Left lung (tissue), 10 donors: ENCODE data around the gene SPATA4. TPM values are rescaled to one million over a fixed set of nuclear protein-coding genes. Genes with fewer than 3 reads are reported as not detected.
A peak's percentile ranks its signal among the peaks of the same experiment; 100 is the strongest.

Experiments used
- ATAC-seq: fragments of 200-7000 bp; cut with Tn5 transposase; one replicate; pipeline ENCODE4 v1.9.1; 2020; ENCODE audit warnings: moderate library complexity
- DNase-seq, 4 donors: peaks; one replicate each; pipeline ENCODE4 v3.0.0-alpha.2; 2013 to 2020
- H3K27ac ChIP-seq, 2 donors: fragments of 200-600 bp; sonication (generic) in 1 of 2; one replicate each; pipeline versions ENCODE4 v1.5.0 to v1.8.0; 2020 to 2021
- H3K27me3 ChIP-seq, 2 donors: fragments of 200-600 bp; sonication (generic) in 1 of 2; one replicate each; pipeline versions ENCODE4 v1.5.0 to v1.8.0; 2020 to 2021
- H3K36me3 ChIP-seq, 2 donors: fragments of 200-600 bp; sonication (generic) in 1 of 2; one replicate each; pipeline versions ENCODE4 v1.5.0 to v1.8.0; 2020 to 2021
- H3K4me1 ChIP-seq, 2 donors: fragments of 200-600 bp; one replicate each; pipeline ENCODE4 v1.8.0; 2021
- H3K4me3 ChIP-seq, 2 donors: fragments of 200-600 bp; sonication (generic) in 1 of 2; one replicate each; pipeline versions ENCODE4 v1.5.0 to v1.8.0; 2020 to 2021; ENCODE audit warnings: mild to moderate bottlenecking in 1 of 2
- H3K9me3 ChIP-seq, 2 donors: fragments of 200-600 bp; sonication (generic) in 1 of 2; one replicate each; pipeline versions ENCODE4 v1.5.0 to v1.8.0; 2020 to 2021
- CTCF ChIP-seq, 2 donors: fragments of 200-600 bp; sonication (generic) in 1 of 2; IDR thresholded peaks; one replicate each; pipeline versions ENCODE4 v1.5.0 to v1.8.0; 2021; ENCODE audit warnings: antibody characterized with exemption in 2 of 2
- intact Hi-C, 2 donors: fragments of 100-400 bp; cut with DNase I; formaldehyde crosslinking; loops; one replicate each; pipeline versions ENCODE4 v1.11.2 to v1.14.2; 2022
- polyA plus RNA-seq, 6 donors: library from polyadenylated mRNA; unstranded; fragments of 120-200 nt; gene quantifications; one replicate each; pipeline ENCODE4 v1.2.1, GENCODE V29; 2013; ENCODE audit not compliant: insufficient read length in 6 of 6
- total RNA-seq, 2 donors: library from RNA; stranded (reverse); fragmentation: NEBNext Ultra II Directional; extraction: Animal tissue kit (Norgen Biotek cat#: 25700); gene quantifications; one replicate each; pipeline ENCODE4 v1.2.1, GENCODE V29; 2021
- donor health status: DM: no; HTN: yes; CAD: no.
- donor health status: DM: no; HTN: no; CAD: no.

Gene SPATA4
- total and polyA plus RNA-seq, 8 donors: 0.20 to 1.9 (median 0.92) TPM

DNA sequence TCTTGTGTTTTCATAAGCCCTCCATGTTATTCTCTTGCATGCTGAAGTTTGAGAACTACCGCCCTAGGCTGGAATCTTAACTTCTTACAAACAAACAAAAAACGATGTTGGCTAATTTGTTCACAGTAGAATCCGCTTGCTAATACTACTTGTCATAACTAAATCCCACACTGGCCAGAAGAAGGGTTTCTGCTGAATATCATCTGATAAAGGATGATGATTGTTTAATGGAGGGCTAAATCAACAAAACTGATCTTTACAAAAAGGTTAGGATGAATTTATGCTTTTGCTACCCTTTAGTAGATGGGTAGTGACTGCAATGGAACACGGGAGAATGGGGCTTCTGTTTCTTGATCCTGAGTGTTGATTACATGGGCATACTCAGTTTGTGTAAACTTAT is 42.3 kb downstream of the SPATA4 start:
- Histone ChIP-seq H3K9me3 (no peaks in the 10 kb centered on the region), H3K36me3 (no peaks in the 10 kb centered on the region), H3K4me3 (no peak overlapping the region), H3K4me1 (no peaks in the 10 kb centered on the region), H3K27me3 (no peaks in the 10 kb centered on the region), H3K27ac (no peak overlapping the region)
- DNase-seq: no peak
- no peak for ATAC-seq
- intact Hi-C loops: loop anchor here in 1 of 2 donors (10.0 kb wide), 1 partner anchor 192 kb away; no protein-coding TSS in a partner anchor
- TF ChIP-seq CTCF (IDR thresholded peaks at IDR 0.05): no peak

DNA sequence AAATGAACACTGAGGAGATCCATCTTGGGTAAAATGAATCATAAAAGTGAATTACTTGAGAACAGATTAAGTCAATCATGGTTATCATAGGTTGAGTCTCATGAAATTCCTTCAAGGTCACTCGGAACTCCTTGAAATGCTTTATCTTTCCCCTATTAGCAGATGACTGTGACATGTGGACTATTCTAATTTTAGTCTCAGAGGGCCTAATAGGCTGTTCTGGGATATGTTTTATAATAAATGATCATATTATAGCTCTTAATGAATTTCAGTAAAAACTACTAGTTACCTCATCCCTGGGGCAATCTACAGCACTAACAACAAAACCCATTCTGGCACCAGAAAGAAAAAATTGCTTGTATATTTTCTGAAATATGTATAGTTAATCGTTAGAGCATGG is 44.7 kb downstream of the SPATA4 start:
- ATAC-seq: no peak
- intact Hi-C loops: loop anchor here in 1 of 2 donors (10.0 kb wide), 1 partner anchor 194 kb away; no protein-coding TSS in a partner anchor

GRCh38 chr4:176150356-176150682 is 45.1 kb downstream of the SPATA4 start:
- H3K4me1 ChIP-seq: no peaks in the 10 kb centered on the region
- no peak overlapping the region for H3K27ac ChIP-seq
- H3K9me3 ChIP-seq: no peaks in the 10 kb centered on the region
- intact Hi-C loops: loop anchor here in 1 of 2 donors (10.0 kb wide), 1 partner anchor 194 kb away; no protein-coding TSS in a partner anchor
- DNase-seq: peak in 1 of 4 donors; percentile 5
- no peak for TF ChIP-seq CTCF (IDR thresholded peaks at IDR 0.05)
- no peaks in the 10 kb centered on the region for H3K27me3 ChIP-seq
- no peaks in the 10 kb centered on the region for H3K36me3 ChIP-seq
- ATAC-seq: no peak
- no peak overlapping the region for H3K4me3 ChIP-seq

More for the DNA sequence above, 44.7 kb downstream of the SPATA4 start:
- no peaks in the 10 kb centered on the region for H3K9me3 ChIP-seq
- no peaks in the 10 kb centered on the region for H3K4me1 ChIP-seq
- H3K27me3 ChIP-seq: no peaks in the 10 kb centered on the region
- H3K27ac ChIP-seq: no peak overlapping the region
- no peak for DNase-seq
- H3K36me3 ChIP-seq: no peaks in the 10 kb centered on the region
- no peak overlapping the region for H3K4me3 ChIP-seq
- TF ChIP-seq CTCF (IDR thresholded peaks at IDR 0.05): no peak

- intact Hi-C loops: loop anchor here in 1 of 2 donors (10.0 kb wide), 1 partner anchor 195 kb away; no protein-coding TSS in a partner anchor
- Histone ChIP-seq H3K27me3 (no peaks in the 10 kb centered on the region), H3K4me1 (no peaks in the 10 kb centered on the region), H3K4me3 (no peak overlapping the region), H3K27ac (no peak overlapping the region), H3K36me3 (no peaks in the 10 kb centered on the region), H3K9me3 (no peaks in the 10 kb centered on the region)
- ATAC-seq (no peak), DNase-seq (no peak)
- no peak for TF ChIP-seq CTCF (IDR thresholded peaks at IDR 0.05)
Measured at GRCh38 chr4:176149680-176150355, 45.6 kb downstream of the SPATA4 start.

- no peak for ATAC-seq
Measured at GRCh38 chr4:176142253-176142652, 53.1 kb downstream of the SPATA4 start.

More at GRCh38 chr4:176142253-176142652, 53.1 kb downstream of the SPATA4 start:
- no peak for DNase-seq
- no peaks in the 10 kb centered on the region for H3K27me3 ChIP-seq
- intact Hi-C loops: no loop called here
- H3K36me3 ChIP-seq: no peaks in the 10 kb centered on the region
- no peak overlapping the region for H3K4me3 ChIP-seq
- no peak overlapping the region for H3K27ac ChIP-seq
- no peaks in the 10 kb centered on the region for H3K4me1 ChIP-seq
- TF ChIP-seq CTCF (IDR thresholded peaks at IDR 0.05): no peak
- H3K9me3 ChIP-seq: no peaks in the 10 kb centered on the region
